ENCODE results near the gene PRSS22. TPM values are rescaled to one million over a fixed set of nuclear protein-coding genes. Genes with fewer than 3 reads are reported as not detected.

The PRSS22 gene
- total and polyA plus RNA-seq, 2 experiments from 2014 or later: 1.3 to 2.0 TPM

- no peak overlapping the region for H3K27ac ChIP-seq (ENCODE audit: low read depth)
- H3K9me3 Mint-ChIP-seq: peaks cover 9% of the 10 kb centered on the region
- no peak overlapping the region for H3K27ac Mint-ChIP-seq
- DNase-seq (ENCODE audit: low spot score) (no peak), ATAC-seq (no peak)
- no peaks in the 10 kb centered on the region for H3K4me1 ChIP-seq (ENCODE audit: insufficient read depth)
- H2AFZ ChIP-seq: no peak overlapping the region
- no peaks in the 10 kb centered on the region for H3K9me2 ChIP-seq (ENCODE audit: insufficient read depth)
- no peaks in the 10 kb centered on the region for H3K79me2 ChIP-seq (replicated peaks; ENCODE audit: insufficient read depth)
- H3K36me3 Mint-ChIP-seq (ENCODE audit: low read depth): no peaks in the 10 kb centered on the region
- no peak overlapping the region for H3K4me3 ChIP-seq
- peaks cover 5% of the 10 kb centered on the region; the same call in 1 of the 3 replicates for H3K4me1 Mint-ChIP-seq
- H3F3A ChIP-seq (replicated peaks; ENCODE audit: low read depth): no peaks in the 10 kb centered on the region
- H3K4me2 ChIP-seq: no peak overlapping the region
- H3K4me3 Mint-ChIP-seq: no peak overlapping the region
- no peaks in the 10 kb centered on the region for H4K20me1 ChIP-seq (replicated peaks; ENCODE audit: insufficient read depth)
- H3K36me3 ChIP-seq (ENCODE audit: insufficient read depth): no peaks in the 10 kb centered on the region
- TF ChIP-seq NANOG (IDR thresholded peaks at IDR 0.05; ENCODE audit: borderline replicate concordance) (no peak), CTCF (conservative IDR thresholded peaks at IDR 0.05; ENCODE audit: low read depth in 2 of 2) (no peak), JUNB (IDR thresholded peaks at IDR 0.05; ENCODE audit: unreplicated experiment) (no peak), ZNF331 (CRISPR knock-in tag; IDR thresholded peaks at IDR 0.05; ENCODE audit: low read depth) (no peak), EZH2 (IDR thresholded peaks at IDR 0.05; ENCODE audit: low read depth, unreplicated experiment) (no peak), ZNF114 (CRISPR knock-in tag; IDR thresholded peaks at IDR 0.05) (no peak), EZH2phosphoT487 (IDR thresholded peaks at IDR 0.05; ENCODE audit: unreplicated experiment) (no peak), CREB1 (CRISPR knock-in tag; IDR thresholded peaks at IDR 0.05; ENCODE audit: low read depth) (no peak), POLR2AphosphoS5 (IDR thresholded peaks at IDR 0.05; ENCODE audit: low read depth) (no peak), STAT1 (IDR thresholded peaks at IDR 0.05; ENCODE audit: unreplicated experiment) (no peak)
- TF ChIP-seq, protein P1, sequence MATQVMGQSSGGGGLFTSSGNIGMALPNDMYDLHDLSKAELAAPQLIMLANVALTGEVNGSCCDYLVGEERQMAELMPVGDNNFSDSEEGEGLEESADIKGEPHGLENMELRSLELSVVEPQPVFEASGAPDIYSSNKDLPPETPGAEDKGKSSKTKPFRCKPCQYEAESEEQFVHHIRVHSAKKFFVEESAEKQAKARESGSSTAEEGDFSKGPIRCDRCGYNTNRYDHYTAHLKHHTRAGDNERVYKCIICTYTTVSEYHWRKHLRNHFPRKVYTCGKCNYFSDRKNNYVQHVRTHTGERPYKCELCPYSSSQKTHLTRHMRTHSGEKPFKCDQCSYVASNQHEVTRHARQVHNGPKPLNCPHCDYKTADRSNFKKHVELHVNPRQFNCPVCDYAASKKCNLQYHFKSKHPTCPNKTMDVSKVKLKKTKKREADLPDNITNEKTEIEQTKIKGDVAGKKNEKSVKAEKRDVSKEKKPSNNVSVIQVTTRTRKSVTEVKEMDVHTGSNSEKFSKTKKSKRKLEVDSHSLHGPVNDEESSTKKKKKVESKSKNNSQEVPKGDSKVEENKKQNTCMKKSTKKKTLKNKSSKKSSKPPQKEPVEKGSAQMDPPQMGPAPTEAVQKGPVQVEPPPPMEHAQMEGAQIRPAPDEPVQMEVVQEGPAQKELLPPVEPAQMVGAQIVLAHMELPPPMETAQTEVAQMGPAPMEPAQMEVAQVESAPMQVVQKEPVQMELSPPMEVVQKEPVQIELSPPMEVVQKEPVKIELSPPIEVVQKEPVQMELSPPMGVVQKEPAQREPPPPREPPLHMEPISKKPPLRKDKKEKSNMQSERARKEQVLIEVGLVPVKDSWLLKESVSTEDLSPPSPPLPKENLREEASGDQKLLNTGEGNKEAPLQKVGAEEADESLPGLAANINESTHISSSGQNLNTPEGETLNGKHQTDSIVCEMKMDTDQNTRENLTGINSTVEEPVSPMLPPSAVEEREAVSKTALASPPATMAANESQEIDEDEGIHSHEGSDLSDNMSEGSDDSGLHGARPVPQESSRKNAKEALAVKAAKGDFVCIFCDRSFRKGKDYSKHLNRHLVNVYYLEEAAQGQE (IDR thresholded peaks at IDR 0.05; ENCODE audit: unreplicated experiment): no peak
- TF ChIP-seq, protein P2, sequence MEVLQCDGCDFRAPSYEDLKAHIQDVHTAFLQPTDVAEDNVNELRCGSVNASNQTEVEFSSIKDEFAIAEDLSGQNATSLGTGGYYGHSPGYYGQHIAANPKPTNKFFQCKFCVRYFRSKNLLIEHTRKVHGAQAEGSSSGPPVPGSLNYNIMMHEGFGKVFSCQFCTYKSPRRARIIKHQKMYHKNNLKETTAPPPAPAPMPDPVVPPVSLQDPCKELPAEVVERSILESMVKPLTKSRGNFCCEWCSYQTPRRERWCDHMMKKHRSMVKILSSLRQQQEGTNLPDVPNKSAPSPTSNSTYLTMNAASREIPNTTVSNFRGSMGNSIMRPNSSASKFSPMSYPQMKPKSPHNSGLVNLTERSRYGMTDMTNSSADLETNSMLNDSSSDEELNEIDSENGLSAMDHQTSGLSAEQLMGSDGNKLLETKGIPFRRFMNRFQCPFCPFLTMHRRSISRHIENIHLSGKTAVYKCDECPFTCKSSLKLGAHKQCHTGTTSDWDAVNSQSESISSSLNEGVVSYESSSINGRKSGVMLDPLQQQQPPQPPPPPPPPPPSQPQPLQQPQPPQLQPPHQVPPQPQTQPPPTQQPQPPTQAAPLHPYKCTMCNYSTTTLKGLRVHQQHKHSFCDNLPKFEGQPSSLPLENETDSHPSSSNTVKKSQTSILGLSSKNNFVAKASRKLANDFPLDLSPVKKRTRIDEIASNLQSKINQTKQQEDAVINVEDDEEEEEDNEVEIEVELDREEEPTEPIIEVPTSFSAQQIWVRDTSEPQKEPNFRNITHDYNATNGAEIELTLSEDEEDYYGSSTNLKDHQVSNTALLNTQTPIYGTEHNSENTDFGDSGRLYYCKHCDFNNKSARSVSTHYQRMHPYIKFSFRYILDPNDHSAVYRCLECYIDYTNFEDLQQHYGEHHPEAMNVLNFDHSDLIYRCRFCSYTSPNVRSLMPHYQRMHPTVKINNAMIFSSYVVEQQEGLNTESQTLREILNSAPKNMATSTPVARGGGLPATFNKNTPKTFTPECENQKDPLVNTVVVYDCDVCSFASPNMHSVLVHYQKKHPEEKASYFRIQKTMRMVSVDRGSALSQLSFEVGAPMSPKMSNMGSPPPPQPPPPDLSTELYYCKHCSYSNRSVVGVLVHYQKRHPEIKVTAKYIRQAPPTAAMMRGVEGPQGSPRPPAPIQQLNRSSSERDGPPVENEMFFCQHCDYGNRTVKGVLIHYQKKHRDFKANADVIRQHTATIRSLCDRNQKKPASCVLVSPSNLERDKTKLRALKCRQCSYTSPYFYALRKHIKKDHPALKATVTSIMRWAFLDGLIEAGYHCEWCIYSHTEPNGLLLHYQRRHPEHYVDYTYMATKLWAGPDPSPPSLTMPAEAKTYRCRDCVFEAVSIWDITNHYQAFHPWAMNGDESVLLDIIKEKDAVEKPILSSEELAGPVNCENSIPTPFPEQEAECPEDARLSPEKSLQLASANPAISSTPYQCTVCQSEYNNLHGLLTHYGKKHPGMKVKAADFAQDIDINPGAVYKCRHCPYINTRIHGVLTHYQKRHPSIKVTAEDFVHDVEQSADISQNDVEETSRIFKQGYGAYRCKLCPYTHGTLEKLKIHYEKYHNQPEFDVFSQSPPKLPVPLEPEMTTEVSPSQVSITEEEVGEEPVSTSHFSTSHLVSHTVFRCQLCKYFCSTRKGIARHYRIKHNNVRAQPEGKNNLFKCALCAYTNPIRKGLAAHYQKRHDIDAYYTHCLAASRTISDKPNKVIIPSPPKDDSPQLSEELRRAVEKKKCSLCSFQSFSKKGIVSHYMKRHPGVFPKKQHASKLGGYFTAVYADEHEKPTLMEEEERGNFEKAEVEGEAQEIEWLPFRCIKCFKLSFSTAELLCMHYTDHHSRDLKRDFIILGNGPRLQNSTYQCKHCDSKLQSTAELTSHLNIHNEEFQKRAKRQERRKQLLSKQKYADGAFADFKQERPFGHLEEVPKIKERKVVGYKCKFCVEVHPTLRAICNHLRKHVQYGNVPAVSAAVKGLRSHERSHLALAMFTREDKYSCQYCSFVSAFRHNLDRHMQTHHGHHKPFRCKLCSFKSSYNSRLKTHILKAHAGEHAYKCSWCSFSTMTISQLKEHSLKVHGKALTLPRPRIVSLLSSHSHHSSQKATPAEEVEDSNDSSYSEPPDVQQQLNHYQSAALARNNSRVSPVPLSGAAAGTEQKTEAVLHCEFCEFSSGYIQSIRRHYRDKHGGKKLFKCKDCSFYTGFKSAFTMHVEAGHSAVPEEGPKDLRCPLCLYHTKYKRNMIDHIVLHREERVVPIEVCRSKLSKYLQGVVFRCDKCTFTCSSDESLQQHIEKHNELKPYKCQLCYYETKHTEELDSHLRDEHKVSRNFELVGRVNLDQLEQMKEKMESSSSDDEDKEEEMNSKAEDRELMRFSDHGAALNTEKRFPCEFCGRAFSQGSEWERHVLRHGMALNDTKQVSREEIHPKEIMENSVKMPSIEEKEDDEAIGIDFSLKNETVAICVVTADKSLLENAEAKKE (CRISPR knock-in tag; IDR thresholded peaks at IDR 0.05): no peak
- TF ChIP-seq, protein P3, sequence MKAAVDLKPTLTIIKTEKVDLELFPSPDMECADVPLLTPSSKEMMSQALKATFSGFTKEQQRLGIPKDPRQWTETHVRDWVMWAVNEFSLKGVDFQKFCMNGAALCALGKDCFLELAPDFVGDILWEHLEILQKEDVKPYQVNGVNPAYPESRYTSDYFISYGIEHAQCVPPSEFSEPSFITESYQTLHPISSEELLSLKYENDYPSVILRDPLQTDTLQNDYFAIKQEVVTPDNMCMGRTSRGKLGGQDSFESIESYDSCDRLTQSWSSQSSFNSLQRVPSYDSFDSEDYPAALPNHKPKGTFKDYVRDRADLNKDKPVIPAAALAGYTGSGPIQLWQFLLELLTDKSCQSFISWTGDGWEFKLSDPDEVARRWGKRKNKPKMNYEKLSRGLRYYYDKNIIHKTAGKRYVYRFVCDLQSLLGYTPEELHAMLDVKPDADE (IDR thresholded peaks at IDR 0.05): no peak
- peaks cover 13% of the 10 kb centered on the region; the same call in 1 of the 2 replicates for H3K27me3 ChIP-seq (ENCODE audit: insufficient read depth)
- H3K27me3 Mint-ChIP-seq (ENCODE audit: insufficient read depth, low read depth, poor library complexity): peaks cover 13% of the 10 kb centered on the region
Measured at GRCh38 chr16:2843526-2843925, 14.4 kb downstream of the PRSS22 start.

Measured in GM23338 (cell line).